Esophagus muscularis mucosa (tissue), 3 donors: ENCODE measurements around the gene FAM107B.

ENCODE experiments used
- POLR2AphosphoS5 ChIP-seq, 2 donors: sonication (generic); formaldehyde crosslinking; IDR thresholded peaks; one replicate each; pipeline ENCODE4 v1.6.1; 2017; ENCODE audit warnings: antibody characterized with exemption in 2 of 2
- TF ChIP-seq, protein P1 (sequence below), 3 experiments: fragments of 200-600 bp in 2 of 3; fragments of 450-650 bp in 1 of 3; sonication (generic) in 2 of 3; IDR thresholded peaks; one replicate each; pipeline ENCODE4 v1.5.1; 2017 to 2019; ENCODE audit warnings: antibody characterized with exemption in 3 of 3, mild to moderate bottlenecking in 2 of 3, moderate library complexity in 1 of 3

DNA sequence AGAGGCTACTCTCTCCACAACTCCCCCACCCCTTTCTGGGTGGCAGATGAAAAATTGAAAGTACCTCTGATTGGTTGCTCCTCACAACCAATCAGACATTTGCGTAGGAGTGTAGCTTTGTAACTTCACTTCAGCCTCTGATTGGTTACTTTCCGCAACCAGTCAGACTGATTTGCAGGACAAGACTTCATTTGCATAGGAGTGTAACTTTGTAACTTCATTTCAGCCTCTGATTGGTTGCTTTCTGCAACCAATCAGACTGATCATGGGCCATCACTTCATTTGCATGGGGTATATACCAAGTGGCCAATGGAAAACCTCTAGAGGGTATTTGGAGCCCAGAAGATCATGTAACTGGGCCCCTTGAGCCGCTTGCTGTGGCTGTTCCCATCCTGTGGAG, 37.6 kb upstream of the FAM107B start:
- TF ChIP-seq, protein P1, sequence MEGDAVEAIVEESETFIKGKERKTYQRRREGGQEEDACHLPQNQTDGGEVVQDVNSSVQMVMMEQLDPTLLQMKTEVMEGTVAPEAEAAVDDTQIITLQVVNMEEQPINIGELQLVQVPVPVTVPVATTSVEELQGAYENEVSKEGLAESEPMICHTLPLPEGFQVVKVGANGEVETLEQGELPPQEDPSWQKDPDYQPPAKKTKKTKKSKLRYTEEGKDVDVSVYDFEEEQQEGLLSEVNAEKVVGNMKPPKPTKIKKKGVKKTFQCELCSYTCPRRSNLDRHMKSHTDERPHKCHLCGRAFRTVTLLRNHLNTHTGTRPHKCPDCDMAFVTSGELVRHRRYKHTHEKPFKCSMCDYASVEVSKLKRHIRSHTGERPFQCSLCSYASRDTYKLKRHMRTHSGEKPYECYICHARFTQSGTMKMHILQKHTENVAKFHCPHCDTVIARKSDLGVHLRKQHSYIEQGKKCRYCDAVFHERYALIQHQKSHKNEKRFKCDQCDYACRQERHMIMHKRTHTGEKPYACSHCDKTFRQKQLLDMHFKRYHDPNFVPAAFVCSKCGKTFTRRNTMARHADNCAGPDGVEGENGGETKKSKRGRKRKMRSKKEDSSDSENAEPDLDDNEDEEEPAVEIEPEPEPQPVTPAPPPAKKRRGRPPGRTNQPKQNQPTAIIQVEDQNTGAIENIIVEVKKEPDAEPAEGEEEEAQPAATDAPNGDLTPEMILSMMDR (IDR thresholded peaks at IDR 0.05) = no peak
- no peak for TF ChIP-seq POLR2AphosphoS5 (IDR thresholded peaks at IDR 0.05)
